Testis (tissue), 3 donors: Measurements from ENCODE around the gene EPHA4. TPM values are rescaled to one million over a fixed set of nuclear protein-coding genes. Genes with fewer than 3 reads are reported as not detected.

Source experiments
- DNase-seq: peaks from one replicate; pipeline ENCODE4 v3.0.0-alpha.2; 2019
- H3K27ac ChIP-seq, 2 donors: fragments of 200-600 bp; sonication (generic); one replicate each; pipeline ENCODE4 v1.5.1; 2019
- H3K27me3 ChIP-seq: fragments of 200-600 bp; sonication (generic); one replicate; pipeline ENCODE4 v1.5.1; 2019
- H3K36me3 ChIP-seq: fragments of 200-600 bp; sonication (generic); one replicate; pipeline ENCODE4 v1.5.1; 2017; ENCODE audit warnings: low read depth; ENCODE audit errors: missing control alignments
- H3K4me1 ChIP-seq: fragments of 200-600 bp; sonication (generic); one replicate; pipeline ENCODE4 v1.5.1; 2019
- H3K4me3 ChIP-seq, 2 donors: fragments of 200-600 bp; sonication (generic); one replicate each; pipeline ENCODE4 v1.5.1; 2017 to 2019
- H3K9me3 ChIP-seq: fragments of 200-600 bp; sonication (generic); one replicate; pipeline ENCODE4 v1.5.1; 2017
- CTCF ChIP-seq, 3 experiments: fragments of 450-650 bp in 2 of 3; fragments of 200-600 bp in 1 of 3; sonication (generic) in 1 of 3; IDR thresholded peaks; one replicate each; pipeline ENCODE4 v1.5.1; 2016 to 2019; ENCODE audit warnings: antibody characterized with exemption in 3 of 3, mild to moderate bottlenecking in 2 of 3, moderate library complexity in 1 of 3
- POLR2A ChIP-seq: fragments of 450-650 bp; IDR thresholded peaks from one replicate; pipeline ENCODE4 v1.6.1; 2017; ENCODE audit warnings: antibody characterized with exemption, mild to moderate bottlenecking, moderate library complexity
- WGBS, 2 donors: methylation state at CpG; one replicate each; pipeline ENCODE4 v1.1.5; 2018; 5-methylcytosine and 5-hydroxymethylcytosine counted together
- intact Hi-C: fragments of 100-400 bp; cut with DNase I; formaldehyde crosslinking; loops from one replicate; pipeline ENCODE4 v1.15.1; 2023; ENCODE audit warnings: low total_unique reads
- polyA plus RNA-seq: library from polyadenylated mRNA; stranded (reverse); fragments of 350-450 nt; fragmentation: Illumina TruSeq; extraction: RNeasy Lipid Tissue Mini Kit (QIAGEN cat#74804); gene quantifications from one replicate; pipeline ENCODE4 v1.2.3, GENCODE V29; 2014; ENCODE audit warnings: low read depth, low replicate concordance; ENCODE audit not compliant: insufficient read depth
- total RNA-seq, 2 donors: library from RNA; depleted of rRNA; stranded (reverse); fragments of >200 nt; gene quantifications; one replicate each; pipeline ENCODE4 v1.2.3, GENCODE V29; 2016

Gene EPHA4
- total and polyA plus RNA-seq, 3 donors from 2014 or later, result 47.4 to 139 (median 134) TPM

GRCh38 chr2:221370076-221370856 lies 201.8 kb downstream of the EPHA4 start:
- no peaks in the 10 kb centered on the region for H3K36me3 ChIP-seq
- DNase-seq, result no peak
- WGBS, 2 donors, result 56 to 59% methylated on average over 9 of the region's 9 CpGs
- no peaks in the 10 kb centered on the region for H3K27me3 ChIP-seq
- H3K4me3 ChIP-seq, result no peak overlapping the region
- no peak overlapping the region for H3K27ac ChIP-seq
- TF ChIP-seq POLR2A, result no peak
- no peak for TF ChIP-seq CTCF (IDR thresholded peaks at IDR 0.05)
- no peaks in the 10 kb centered on the region for H3K9me3 ChIP-seq
- intact Hi-C loops, result no loop called here
- no peaks in the 10 kb centered on the region for H3K4me1 ChIP-seq
